HG02763 (cell line): ENCODE data around the gene GALNT5.
"Not testable (repeated sequence)": the region's sequence is repeated elsewhere in the genome, so short reads cannot be mapped to it uniquely, and the experiment has no call there.

Source experiments
- ATAC-seq: cut with Tn5 transposase; IDR thresholded peaks from one replicate; pipeline ENCODE4 v1.9.1; 2021; ENCODE audit warnings: mild to moderate bottlenecking, moderate library complexity; ENCODE audit not compliant: unreplicated experiment

GALNT5 gene

GRCh38 chr2:157257312-157258252 lies at the start of gene GALNT5:
TSS of gene GALNT5 (plus strand) at chr2:157257705. CDS start at chr2:157258083, 378 bp downstream.
- ATAC-seq: no peak

GRCh38 chr2:157216286-157216965 lies 41.1 kb upstream of the GALNT5 start:
- no peak for ATAC-seq

GRCh38 chr2:157217409-157217808 lies 40.1 kb upstream of the GALNT5 start:
- no peak for ATAC-seq

- no peak for ATAC-seq
These were observed 38.6 kb upstream of the GALNT5 start for GRCh38 chr2:157218911-157219310.

- ATAC-seq: no peak
These were observed 37.0 kb upstream of the GALNT5 start for GRCh38 chr2:157220502-157220901.

- ATAC-seq: no peak
These were observed 36.0 kb upstream of the GALNT5 start for GRCh38 chr2:157221394-157221988.

- ATAC-seq: no peak
These were observed 33.8 kb upstream of the GALNT5 start for GRCh38 chr2:157223624-157224205.

- ATAC-seq: not testable (repeated sequence)
These were observed 33.1 kb upstream of the GALNT5 start for GRCh38 chr2:157224448-157224847.

GRCh38 chr2:157227592-157227991 lies 29.9 kb upstream of the GALNT5 start:
- ATAC-seq: no peak

GRCh38 chr2:157228946-157229345 lies 28.6 kb upstream of the GALNT5 start:
- no peak for ATAC-seq

GRCh38 chr2:157229572-157229971 lies 27.9 kb upstream of the GALNT5 start:
- ATAC-seq: no peak

- ATAC-seq: no peak
These were observed 26.0 kb upstream of the GALNT5 start for GRCh38 chr2:157231476-157231875.

- no peak for ATAC-seq
These were observed 24.0 kb upstream of the GALNT5 start for GRCh38 chr2:157233506-157233905.

- ATAC-seq: no peak
These were observed 21.1 kb upstream of the GALNT5 start for GRCh38 chr2:157236404-157236803.

- no peak for ATAC-seq
These were observed 19.2 kb upstream of the GALNT5 start for GRCh38 chr2:157238296-157238695.

GRCh38 chr2:157244691-157245090 lies 12.8 kb upstream of the GALNT5 start:
- ATAC-seq: no peak

GRCh38 chr2:157245144-157245840 lies 12.2 kb upstream of the GALNT5 start:
- no peak for ATAC-seq

GRCh38 chr2:157245846-157246764 lies 11.4 kb upstream of the GALNT5 start:
- ATAC-seq: peak; percentile 98

- ATAC-seq: no peak
These were observed 10.6 kb upstream of the GALNT5 start for GRCh38 chr2:157246765-157247407.
